CD4-positive, alpha-beta T cell treated with Interleukin-17A for 4 hours (primary cell): ENCODE data around the gene FOXC1.

Experiments
- DNase-seq: peaks from one replicate; pipeline ENCODE4 v3.0.0-alpha.2; 2020; ENCODE audit warnings: mixed read lengths

The FOXC1 gene

DNA sequence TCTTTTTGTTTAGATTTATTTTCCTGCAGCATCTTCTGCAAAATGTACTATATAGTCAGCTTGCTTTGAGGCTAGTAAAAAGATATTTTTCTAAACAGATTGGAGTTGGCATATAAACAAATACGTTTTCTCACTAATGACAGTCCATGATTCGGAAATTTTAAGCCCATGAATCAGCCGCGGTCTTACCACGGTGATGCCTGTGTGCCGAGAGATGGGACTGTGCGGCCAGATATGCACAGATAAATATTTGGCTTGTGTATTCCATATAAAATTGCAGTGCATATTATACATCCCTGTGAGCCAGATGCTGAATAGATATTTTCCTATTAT lies 3.2 kb downstream of the FOXC1 start:
- DNase-seq: no peak

DNA sequence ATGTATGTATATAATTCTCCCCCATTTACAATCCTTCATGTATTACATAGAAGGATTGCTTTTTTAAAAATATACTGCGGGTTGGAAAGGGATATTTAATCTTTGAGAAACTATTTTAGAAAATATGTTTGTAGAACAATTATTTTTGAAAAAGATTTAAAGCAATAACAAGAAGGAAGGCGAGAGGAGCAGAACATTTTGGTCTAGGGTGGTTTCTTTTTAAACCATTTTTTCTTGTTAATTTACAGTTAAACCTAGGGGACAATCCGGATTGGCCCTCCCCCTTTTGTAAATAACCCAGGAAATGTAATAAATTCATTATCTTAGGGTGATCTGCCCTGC lies 3.6 kb downstream of the FOXC1 start:
- DNase-seq: no peak

DNA sequence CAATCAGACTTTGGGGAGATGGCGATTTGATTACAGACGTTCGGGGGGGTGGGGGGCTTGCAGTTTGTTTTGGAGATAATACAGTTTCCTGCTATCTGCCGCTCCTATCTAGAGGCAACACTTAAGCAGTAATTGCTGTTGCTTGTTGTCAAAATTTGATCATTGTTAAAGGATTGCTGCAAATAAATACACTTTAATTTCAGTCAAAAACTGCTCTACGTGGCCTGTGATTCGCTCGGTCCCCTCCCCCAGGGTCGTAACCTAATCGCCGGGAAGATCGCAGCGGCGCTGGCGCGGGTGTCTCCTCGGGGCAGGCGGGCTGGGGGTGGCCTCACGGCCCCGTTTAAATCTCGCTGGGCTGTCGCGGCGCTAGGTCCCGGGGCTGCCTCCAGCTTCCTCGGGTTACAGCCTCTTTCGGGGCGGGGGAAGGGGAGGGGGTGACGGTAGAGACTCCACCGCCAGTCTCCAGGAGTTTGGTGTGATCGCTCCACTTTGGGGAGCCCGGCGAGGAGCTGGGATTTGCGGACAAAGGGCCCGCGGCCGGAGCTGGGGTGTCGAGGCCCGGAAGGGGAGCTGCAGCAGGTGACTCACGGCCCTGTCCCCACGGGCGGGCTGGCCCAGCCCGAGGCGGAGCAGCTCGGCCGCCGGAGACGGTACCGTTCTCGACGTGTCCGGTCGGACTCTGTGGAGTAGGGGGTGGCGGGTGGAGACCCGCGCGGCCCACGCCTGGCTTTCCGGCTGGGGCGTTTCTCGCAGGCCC lies 4.2 kb downstream of the FOXC1 start:
- DNase-seq: no peak

DNA sequence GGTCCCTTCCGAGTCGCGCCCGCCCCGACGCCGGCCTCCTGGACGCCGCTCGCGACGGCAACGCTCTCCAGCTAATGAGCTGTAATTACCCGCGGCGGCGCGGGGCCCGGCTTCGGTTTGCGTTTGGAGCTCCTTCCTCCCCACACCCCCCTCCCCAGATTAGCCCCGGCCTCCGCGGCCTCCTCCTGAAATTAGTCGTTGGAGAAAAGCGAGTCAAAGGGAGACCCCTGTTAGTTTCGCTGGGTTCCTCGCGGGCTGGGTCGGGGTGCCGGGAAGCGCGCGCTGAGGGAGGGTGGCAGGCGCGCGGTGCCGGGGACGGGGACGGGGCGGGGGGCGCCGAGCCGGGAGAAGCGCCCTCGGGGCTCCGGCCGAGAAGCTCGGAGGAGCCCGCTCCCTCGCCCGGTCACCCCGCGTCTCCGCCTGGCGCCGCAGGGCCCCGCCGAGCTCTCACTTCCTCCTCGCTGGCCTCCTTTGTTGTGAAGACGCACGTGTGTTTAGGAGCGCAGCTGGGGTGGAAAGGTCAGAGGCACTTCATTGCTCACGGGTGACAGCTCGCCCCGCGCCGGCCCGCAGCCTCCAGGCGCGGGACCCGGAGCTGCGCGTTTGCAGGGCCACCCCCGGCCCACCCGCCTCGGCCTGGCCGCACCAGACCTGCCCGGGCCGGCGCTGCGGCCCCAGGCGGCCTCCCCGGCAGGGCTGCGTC lies 4.9 kb downstream of the FOXC1 start:
- no peak for DNase-seq

DNA sequence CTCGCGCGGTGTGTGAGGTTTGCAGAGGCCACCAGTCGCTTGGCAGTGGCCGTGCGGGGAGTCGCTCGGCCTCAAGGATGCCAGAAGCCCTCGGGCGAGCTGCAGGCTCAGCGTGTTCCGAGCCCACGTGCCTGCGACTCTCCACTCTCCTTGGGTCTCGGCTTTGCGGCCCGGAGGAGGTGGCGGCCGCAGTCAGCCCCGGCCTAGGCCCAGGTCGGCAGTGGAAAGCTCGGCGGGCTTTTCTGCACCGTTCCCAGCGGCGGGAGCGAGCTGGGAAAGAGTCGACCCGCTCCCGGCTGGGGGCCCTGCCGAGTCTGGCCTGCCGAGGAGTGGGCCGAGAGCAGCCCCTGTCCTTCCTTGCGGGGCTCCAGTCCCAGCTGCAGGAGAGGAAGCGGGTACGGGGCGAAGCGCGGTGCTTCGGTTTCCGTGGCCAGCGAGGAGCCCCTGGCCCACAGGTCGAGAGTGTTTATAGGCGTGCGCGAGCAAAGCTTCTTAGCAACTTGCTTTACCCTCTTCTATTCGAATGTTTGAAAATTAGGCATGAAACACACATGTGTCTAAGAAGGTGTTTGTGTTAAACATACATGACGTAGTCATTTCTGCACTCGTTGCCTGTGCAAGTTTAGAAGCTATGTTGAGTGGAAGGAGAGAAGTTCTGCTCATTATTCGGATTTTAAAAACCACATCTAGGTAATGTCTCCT lies 5.6 kb downstream of the FOXC1 start:
- no peak for DNase-seq

DNA sequence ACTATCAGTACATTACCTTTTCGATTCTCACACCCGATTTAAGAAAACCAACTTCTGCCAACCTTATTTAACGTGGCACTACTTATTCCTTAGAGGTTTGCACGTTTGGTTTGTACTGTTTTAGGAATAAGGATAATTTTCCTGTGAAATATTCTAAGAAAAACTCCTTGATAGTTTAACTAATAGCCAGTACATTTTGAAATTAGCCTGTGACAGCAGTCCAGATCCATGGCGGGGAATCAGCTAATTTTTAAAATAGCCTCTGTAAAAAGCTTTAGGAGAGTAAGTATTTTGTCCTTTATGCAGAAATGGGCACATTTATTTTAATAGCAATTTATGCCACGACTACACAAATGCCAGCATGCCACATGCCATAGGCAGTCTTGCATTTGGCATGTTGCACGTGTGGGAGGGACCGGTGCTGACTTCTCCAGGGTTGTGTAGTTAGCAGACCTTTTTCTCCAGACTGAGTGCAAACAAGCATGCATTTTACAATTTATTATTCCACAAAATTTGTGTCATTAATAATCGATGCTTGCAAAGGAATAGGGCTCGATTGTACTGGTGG lies 6.2 kb downstream of the FOXC1 start:
- DNase-seq: no peak

DNA sequence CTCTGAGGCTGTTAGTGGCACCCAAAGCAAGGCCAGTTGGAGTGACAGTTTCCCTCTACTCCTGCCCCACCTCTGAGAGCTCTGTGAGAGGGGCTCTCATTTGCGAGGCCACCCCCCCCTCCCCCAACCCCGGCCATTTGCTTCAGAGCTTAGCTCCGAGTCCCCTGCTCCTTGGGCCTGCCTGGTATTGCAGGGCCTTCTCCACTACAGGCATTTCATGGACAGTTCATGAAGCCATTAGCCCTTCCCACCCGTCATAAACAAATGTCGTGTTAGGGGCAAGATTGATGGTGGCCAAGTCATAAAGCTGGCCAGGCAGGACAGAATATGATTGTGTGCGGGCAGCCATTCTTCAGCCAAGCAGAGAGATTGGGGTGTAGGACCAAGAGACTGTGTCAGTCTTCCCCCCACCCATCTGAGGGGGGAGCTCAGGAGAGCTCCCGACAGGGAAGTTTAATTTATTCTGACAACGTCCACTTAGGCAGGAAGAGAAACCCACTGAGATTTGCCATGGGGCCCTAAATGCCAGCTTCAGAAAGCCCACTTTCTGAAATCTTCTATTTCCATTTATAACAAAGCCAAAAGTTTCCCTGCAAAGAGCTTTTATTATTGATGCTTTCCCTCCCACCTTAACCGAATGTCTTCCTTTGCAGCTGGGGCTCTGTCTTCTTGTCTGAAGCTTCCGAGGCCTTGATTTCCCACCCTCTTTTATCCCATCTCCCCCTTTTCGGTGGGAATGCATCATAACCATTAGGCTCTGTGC lies 7.2 kb downstream of the FOXC1 start:
- DNase-seq: no peak

DNA sequence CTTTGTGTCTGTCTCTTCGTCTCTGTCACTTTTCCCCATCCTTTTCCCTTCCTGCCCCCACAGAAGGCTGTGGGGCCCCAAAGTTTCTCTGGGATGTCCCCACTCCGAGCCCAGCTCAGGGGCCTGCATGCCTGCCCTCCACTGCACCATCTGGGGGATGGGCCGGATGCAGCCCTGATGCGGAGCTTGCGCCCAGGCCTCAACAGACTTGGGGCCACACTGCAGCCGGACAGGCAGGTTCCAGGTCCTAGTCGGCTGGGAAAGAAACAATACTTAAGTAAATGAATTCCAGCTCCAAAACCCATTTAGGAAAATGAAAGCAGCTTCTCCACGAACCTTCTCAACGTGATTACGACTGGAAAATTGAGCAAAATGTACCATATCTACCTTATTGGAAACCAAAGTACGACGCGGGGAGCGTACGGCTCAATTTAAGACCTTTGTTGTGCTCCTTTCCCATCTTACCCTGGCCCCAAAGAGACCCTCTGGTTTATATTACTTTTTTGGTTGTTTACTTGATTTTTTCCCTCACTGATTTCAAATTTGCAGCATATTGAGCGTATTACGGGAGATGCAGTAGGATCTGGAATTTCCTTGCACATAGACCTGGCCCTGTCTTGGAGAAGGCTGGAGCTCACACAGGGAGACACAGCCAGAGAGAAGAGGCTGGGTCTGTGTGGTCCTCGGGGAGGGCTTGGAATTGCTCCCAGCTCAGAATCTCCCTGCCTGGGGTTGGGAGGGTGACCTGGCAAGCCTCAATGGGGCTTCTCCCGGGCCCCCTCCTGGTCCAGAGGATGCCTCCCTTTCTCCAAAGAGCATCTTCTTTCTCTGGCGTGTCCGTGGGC lies 8.0 kb downstream of the FOXC1 start:
- DNase-seq: no peak

DNA sequence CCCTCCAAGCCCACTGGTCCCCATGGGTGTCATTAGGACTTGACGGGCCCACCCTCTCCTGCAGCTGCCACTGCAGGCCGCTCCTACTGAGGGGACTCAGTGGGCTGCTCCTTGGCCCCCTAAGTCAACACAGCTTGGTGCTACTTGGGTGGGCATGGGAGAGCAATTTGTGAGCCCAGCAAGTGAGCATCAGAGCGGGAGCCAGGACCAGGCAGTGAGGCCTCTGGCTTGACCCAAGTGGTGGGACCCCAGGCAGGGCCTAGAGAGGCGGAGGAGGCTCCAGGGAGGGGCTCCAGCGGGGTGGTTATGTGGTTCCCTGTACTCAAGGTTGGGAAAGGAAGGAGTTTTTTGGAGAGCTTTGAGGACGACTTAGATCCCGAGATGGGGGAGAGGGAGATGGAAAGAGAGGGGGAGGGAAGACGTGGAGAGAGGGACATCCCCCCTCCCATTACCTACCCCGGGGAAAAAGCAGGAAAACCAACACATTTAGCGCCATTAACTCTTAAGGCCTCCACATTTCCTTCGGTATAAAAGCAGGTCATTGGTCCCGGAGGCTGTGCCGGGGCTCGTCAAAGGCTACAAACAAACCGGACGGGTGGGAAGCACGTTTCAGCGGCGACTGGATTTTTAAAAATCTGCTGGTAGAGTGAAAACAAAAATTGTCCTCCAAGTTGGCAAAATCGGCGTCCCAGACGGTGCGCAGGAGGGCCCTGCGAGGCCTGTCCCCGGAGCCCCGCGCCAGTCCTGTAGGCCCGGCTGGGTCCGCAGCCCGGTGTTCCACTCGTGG lies 8.8 kb downstream of the FOXC1 start:
- DNase-seq: no peak

DNA sequence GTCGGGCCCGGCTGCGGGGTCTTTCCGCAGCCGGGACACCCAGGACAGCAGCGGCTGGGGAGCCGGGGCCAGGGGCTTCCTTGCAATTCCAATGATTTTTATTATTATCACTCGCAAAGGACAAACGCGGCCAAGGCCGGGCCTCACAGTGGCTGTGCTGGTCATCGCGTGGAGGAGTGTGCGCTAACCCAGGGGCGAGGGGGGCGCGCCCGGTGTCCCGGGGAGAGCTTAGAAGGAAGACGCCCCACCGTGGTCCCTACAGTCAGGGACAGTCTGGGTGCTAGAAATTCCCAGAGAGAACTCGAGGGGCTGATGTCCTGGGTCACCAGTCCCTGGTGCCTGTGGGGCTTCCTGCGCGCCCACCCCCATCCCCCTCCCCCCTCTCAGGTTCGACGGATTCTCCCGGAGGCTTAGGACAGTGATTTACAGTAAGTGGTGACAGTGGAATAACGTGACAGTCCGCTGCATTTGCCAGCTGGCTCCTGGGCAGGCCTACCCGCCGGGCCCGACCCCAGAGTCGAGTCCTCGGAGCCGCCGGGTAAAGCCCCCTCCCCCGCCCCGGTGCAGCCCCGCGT lies 9.5 kb downstream of the FOXC1 start:
- DNase-seq: no peak

DNA sequence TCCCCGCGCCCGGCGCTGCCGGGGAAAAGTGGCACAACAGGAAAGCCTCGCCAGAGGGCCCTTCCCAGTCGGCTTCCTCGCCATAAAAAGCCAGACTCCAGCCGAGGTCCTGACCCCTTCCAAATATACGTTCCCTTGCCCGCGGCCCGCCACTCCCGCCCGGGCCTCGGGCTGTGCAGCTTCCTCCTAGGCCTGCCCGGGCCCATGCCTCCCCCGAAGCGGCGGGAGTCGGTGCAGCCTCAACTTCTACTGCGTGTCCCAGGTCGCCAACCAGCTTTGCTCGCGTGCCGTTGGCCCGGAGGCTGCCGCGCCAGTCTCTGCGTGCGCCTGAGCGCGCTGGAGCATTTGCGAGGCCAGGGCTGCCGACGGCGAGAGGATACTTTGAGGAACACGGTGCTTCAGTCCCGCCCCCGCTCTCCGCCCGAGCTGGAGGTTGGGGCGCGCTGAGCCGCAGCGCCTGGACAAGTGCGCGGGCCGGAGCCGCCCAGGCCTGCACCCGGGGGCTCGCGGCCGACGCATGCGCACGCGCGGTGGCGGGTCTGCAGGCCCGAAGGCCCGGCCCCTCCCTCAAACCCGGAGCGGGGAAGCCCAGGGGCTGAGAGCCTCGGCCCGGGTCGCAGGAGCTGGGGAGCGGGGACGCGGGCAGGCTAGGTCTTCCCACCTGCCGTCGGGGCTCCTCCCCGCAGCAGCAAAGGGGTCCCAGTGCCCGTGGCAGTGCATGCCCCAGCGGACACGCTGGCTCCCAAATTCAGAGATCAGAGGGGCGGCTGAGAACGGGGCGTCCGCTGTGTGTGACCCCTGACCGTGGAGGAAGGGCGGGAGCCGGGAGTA lies 10.2 kb downstream of the FOXC1 start:
- DNase-seq: no peak

DNA sequence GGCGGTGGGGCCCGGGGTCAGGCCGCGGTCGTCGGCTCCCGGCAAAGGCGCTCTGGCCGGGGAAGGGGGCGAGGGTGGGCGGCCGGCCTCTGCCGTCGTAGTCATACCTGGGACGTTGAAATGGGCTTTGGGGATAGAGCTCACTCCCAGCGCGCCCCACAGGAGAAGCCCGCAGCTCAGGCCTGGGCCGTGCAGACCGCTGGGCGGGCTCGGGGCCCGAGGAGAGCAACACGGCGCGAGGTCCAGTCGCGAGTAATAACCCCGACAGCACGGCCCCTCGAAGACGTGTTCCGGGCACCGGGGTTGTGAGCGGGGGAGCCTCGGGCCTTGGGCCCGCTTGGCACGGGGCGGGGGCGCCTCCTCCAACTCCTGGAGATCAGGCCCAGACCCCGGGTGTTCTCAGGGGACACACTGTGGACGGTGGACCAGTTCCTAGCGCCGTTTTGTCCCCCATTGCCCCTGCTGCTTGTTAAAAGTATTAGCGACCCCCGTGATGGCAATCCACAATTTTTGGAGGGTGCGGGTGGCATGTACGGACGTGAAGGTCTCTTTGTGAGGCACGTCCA lies 10.9 kb downstream of the FOXC1 start:
- no peak for DNase-seq

DNA sequence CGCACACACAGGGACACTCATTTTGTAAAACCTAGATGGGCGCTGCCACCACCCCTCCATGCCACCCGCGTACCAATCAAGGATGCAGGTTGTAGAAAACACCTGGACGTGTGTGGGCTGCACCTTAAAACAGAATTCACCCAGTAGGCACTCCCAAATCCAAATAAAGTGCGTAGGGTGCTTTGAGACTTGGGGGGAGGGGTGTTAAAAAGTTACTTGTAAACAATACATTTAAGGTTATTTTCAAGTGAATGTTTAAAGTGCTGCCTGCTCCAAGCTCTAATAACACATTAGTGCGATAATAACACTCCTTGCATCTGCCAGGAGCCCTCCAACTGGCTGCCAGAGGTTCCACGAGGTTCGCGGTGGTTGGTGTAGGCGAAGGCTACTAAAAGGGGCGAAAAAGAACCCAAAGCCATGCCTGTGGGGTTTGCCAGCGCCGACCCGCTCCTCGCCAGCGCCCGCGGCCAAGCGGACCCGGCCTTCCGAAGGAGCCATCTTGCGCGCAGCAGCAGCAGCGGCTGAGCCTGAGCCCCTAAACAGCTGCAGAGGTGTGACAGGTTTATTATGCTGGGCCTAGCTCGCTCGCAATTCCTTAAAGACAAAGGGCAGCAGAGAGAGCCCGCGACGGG lies 11.5 kb downstream of the FOXC1 start:
- DNase-seq: no peak

DNA sequence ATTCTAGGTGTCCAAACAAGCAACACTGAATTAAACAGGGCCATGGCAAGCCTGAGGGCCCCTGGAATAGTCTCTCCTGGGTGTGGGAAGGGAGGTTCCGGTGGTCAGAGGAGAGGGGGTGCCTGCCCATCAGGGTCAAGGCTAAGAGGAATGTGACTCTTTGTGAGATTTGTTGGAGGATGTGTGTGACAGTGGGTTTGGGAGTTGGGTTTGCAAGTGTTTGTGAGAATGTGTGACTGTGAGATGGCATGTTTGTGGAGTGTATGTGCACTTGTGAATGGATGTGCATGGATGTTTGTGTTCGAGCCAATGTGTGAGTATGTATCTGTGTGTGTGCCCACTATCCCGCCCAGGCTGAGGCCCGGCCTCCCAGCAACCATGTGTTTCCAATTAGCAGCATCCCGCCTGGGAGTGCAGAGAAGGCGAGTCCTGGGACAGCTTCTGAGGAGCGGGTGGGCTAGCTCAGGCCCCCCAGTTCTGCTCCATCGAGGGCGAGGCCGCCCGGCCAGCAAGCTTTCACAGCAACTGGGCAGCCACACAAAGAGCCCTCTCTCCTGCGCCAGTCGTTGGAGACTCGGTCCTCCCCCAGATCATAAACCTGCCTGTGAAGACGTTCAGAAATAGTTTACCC lies 12.6 kb downstream of the FOXC1 start:
- DNase-seq: no peak

DNA sequence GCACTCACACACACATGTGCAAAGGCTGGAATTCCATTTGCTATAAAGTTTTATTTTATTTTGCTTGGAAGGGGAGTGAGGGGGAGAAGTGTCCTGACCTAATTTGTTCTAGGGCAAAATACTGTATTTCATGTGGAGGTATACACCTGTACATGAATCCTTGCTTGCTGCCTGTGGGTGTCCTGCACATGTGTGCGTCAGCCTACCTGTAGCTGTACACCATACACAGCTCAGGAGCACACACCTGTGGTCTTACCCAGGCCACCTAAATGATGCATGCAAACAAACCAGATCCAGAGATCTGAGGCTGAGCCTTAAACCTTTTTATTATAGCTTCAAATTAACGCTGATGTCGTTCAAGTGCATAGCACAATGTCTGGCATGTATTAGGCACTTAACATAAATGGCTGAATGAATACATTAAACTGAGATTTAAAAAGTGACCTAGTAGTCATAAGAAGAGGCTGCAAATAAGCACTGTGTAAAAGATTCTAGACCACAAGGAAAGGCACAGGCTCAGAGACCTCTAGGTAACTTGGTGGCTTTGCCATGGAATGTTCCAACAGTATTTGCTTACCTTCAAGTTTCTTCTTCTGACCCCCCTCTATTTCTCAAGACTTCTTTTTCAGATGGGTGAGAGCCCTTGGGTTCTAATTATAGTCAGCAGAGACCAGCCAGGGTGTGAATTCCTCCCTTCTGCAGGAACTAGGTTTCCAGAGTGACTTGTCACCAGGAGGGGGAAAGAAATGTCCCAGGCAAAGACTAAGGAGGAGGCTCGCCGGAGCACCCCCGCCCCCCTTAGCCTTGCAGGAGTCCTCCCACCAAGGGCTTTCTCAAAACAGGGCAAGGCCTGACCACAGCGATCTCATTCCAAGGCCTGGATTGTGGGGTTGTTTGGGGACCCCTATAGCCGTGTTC lies 13.4 kb downstream of the FOXC1 start:
- no peak for DNase-seq

DNA sequence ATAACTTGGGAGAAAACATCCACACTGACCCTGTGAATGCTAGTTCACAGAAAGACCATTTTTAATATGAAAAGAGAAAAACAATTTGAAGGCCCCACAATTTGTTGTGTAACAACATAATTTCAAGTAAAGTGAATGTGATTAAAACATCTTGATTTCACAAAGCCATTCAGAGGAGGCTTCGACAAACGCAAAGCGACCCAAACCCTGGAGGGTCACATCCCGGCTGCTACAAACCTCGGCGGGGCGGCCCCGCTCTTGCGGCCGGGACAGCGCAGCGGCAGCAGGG lies 14.0 kb downstream of the FOXC1 start:
- DNase-seq: no peak

DNA sequence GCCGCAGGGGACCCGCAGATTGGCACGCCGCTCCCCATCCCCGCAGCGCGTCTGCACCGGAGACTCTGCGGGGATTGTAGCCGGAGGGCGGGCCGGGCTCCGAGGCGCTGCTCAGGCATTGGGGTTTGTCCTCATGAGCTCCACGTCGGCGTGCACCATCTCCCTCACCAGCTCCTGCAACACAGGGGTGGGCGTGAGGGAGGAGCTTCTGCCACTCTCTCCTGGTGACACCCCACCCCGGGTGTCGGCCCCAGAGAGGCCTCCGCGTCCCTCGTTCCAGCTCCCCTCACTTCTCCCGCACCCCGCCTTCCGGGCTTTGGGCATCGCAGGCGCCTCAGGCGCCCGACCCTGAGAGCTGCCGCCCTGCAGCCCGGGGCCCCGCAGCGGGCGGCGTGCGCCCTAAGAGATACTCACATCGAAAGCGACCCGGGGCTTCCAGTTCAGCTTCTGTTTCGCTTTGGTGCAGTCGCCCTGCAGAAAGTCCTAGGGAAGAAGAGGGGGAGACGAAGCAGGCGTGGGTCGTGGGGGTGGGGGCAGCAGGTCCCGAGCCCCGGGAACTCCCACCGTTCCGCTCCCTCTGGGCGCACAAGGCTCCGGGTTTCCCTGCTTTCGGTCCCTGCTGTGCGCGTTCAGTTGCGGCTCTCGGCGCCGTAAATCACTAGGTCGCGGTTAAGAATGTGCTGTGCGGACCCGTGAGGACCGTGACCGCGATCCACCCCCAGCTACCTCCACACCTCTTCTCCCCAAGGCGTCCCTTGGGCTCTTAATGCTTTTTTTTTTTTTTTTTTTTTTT lies 14.5 kb downstream of the FOXC1 start:
- DNase-seq: no peak
